ENCODE data around the gene NT5C2. TPM values are rescaled to one million over a fixed set of nuclear protein-coding genes. Genes with fewer than 3 reads are reported as not detected.

The NT5C2 gene
- 108 TPM for total RNA-seq

DNA sequence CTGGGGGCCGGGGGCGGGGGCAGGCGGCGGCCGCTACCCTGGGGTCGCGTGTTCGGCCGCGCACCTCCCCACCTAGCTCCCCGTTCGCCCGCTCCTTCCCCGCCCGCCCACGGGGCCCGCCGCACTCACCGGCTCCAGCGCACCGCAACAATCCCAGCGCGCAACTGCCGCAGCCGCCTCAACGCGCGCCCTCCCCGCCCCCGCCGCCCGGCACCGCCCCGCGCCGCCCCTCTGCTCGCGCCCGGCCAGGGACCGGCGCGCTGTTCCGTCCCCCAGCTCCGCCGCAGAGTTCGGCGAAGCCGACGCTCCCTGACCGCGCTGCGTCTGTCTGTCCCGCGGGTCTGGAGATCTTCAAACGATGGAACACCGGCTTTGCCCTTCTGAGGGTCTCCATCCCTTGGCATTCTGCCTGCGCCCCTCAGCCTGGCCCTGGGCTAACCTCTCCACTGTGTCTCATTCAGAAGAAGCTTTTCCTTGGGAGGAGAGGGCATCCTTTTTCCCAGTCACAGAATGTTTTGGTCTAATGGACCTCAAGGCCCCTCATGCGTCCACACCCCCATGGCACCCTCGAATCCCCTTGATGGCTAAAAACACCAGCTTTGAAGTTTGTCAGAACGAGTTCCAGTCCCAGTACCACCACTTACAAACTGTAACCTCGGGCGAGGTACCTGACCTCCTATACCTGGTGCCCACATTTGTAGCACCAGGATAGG lies at the start of gene NT5C2:
Gene NT5C2, minus strand, starts transcription at position 166 of the 713 bp plus-strand sequence. CDS start 18,314 bp downstream, outside the sequence.

Other genes with a start within 250 kb of the NT5C2 start
- gene RPEL1, start 52.6 kb upstream of the NT5C2 start, total RNA-seq, result not detected
- 0.58 TPM for gene INA, start 83.9 kb upstream of the NT5C2 start, total RNA-seq
- gene PCGF6, start 157.9 kb upstream of the NT5C2 start, total RNA-seq, result 8.6 TPM
- gene TAF5, start 174.7 kb upstream of the NT5C2 start, total RNA-seq, result 6.1 TPM
- gene ATP5MK, start 203.2 kb upstream of the NT5C2 start, total RNA-seq, result 117 TPM
- gene PDCD11, start 203.4 kb upstream of the NT5C2 start, total RNA-seq, result 31.6 TPM